Endothelial cell of hepatic sinusoid (primary cell): ENCODE measurements around the gene WASF2.

ENCODE experiments used
- in situ Hi-C: cut with HindIII; loops from 2 replicates; pipeline ENCODE4 v1.10.0; 2017; ENCODE audit warnings: low sequenced_read_pairs

WASF2 gene

GRCh38 chr1:27522432-27523336 is 32.7 kb upstream of the WASF2 start:
- in situ Hi-C loops = no loop called here

GRCh38 chr1:27521861-27522431 is 32.0 kb upstream of the WASF2 start:
- in situ Hi-C loops = no loop called here

GRCh38 chr1:27521336-27521831 is 31.4 kb upstream of the WASF2 start:
- in situ Hi-C loops = no loop called here

GRCh38 chr1:27520651-27521050 is 30.7 kb upstream of the WASF2 start:
- in situ Hi-C loops = no loop called here

GRCh38 chr1:27519331-27520258 is 29.6 kb upstream of the WASF2 start:
- in situ Hi-C loops = no loop called here

- in situ Hi-C loops = no loop called here
Observed at GRCh38 chr1:27518808-27519207, 28.8 kb upstream of the WASF2 start.

- in situ Hi-C loops = no loop called here
Observed at GRCh38 chr1:27517907-27518718, 28.1 kb upstream of the WASF2 start.

- in situ Hi-C loops = no loop called here
Observed at GRCh38 chr1:27517301-27517700, 27.3 kb upstream of the WASF2 start.

- in situ Hi-C loops = no loop called here
Observed at GRCh38 chr1:27515626-27516025, 25.7 kb upstream of the WASF2 start.

- in situ Hi-C loops = no loop called here
Observed at GRCh38 chr1:27513958-27514357, 24.0 kb upstream of the WASF2 start.

- in situ Hi-C loops = no loop called here
Observed at GRCh38 chr1:27513528-27513927, 23.6 kb upstream of the WASF2 start.

- in situ Hi-C loops = no loop called here
Observed at GRCh38 chr1:27509127-27510080, 19.4 kb upstream of the WASF2 start.

GRCh38 chr1:27507960-27508665 is 18.1 kb upstream of the WASF2 start:
- in situ Hi-C loops = no loop called here

- in situ Hi-C loops = no loop called here
Observed at GRCh38 chr1:27506703-27507102, 16.7 kb upstream of the WASF2 start.

- in situ Hi-C loops = no loop called here
Observed at GRCh38 chr1:27505420-27505680, 15.4 kb upstream of the WASF2 start.

- in situ Hi-C loops = no loop called here
Observed at GRCh38 chr1:27504588-27505419, 14.8 kb upstream of the WASF2 start.

- in situ Hi-C loops = no loop called here
Observed at GRCh38 chr1:27503844-27504587, 14.0 kb upstream of the WASF2 start.
